Smooth muscle cell (in vitro differentiated cells): Measurements from ENCODE around the gene OVCH2. TPM values are rescaled to one million over a fixed set of nuclear protein-coding genes. Genes with fewer than 3 reads are reported as not detected.

Experiments used
- DNase-seq: peaks from one replicate; lab custom pipeline; 2025; ENCODE audit not compliant: unreplicated experiment; lab: John Stamatoyannopoulos, UW
- H2AFZ ChIP-seq: fragments of 200-600 bp; sonication (generic); 2 replicates; pipeline ENCODE4 v1.6.0; 2016; ENCODE audit warnings: antibody characterized with exemption, low read depth, mild to moderate bottlenecking
- H3F3A ChIP-seq: fragments of 200-600 bp; sonication (generic); 2 replicates; pipeline ENCODE4 v1.6.0; 2017; ENCODE audit warnings: antibody characterized with exemption, low read depth
- H3K27ac ChIP-seq: fragments of 200-600 bp; sonication (generic); 2 replicates; pipeline ENCODE4 v1.5.1; 2016; ENCODE audit warnings: low read depth, mild to moderate bottlenecking
- H3K27me3 ChIP-seq: fragments of 200-600 bp; sonication (generic); 2 replicates; pipeline ENCODE4 v1.6.1; 2016; ENCODE audit warnings: low read depth, mild to moderate bottlenecking
- H3K36me3 ChIP-seq: fragments of 200-600 bp; sonication (generic); 2 replicates; pipeline ENCODE4 v1.5.1; 2016; ENCODE audit warnings: low read depth
- H3K4me1 ChIP-seq: fragments of 200-600 bp; sonication (generic); 2 replicates; pipeline ENCODE4 v1.5.1; 2016; ENCODE audit warnings: low read depth
- H3K4me2 ChIP-seq: fragments of 200-600 bp; sonication (generic); 2 replicates; pipeline ENCODE4 v1.6.0; 2016; ENCODE audit warnings: mild to moderate bottlenecking
- H3K4me3 ChIP-seq: fragments of 200-600 bp; sonication (generic); 2 replicates; pipeline ENCODE4 v1.5.1; 2016; ENCODE audit warnings: mild to moderate bottlenecking
- H3K79me2 ChIP-seq: fragments of 200-600 bp; sonication (generic); 2 replicates; pipeline ENCODE4 v1.6.0; 2016; ENCODE audit warnings: low read depth, mild to moderate bottlenecking
- H3K9ac ChIP-seq: fragments of 200-600 bp; sonication (generic); 2 replicates; pipeline ENCODE4 v1.6.0; 2016; ENCODE audit warnings: low read depth
- H3K9me3 ChIP-seq: fragments of 200-600 bp; sonication (generic); replicated peaks from 2 replicates; pipeline ENCODE4 v1.5.1; 2016; ENCODE audit warnings: low read depth
- H4K20me1 ChIP-seq: fragments of 200-600 bp; sonication (generic); 2 replicates; pipeline ENCODE4 v1.6.0; 2016; ENCODE audit warnings: low read depth
- WGBS: methylation state at CpG from one replicate; pipeline ENCODE4 v1.1.7; 2016; ENCODE audit warnings: low lambda C conversion rate; 5-methylcytosine and 5-hydroxymethylcytosine counted together
- polyA plus RNA-seq: library from polyadenylated mRNA; unstranded; fragments of >200 nt; fragmentation: Nextera tagmentation; extraction: Ambion mirVana; gene quantifications from 2 replicates; pipeline ENCODE4 v1.2.1, GENCODE V29; 2016
- total RNA-seq: library from RNA; depleted of rRNA; stranded (reverse); fragments of >200 nt; gene quantifications from 2 replicates; pipeline ENCODE4 v1.2.3, GENCODE V29; 2014
- TF ChIP-seq, protein P1 (sequence below): fragments of 200-600 bp; sonication (generic); IDR thresholded peaks from 2 replicates; pipeline ENCODE4 v1.5.1; 2017; ENCODE audit warnings: borderline replicate concordance, mild to moderate bottlenecking, antibody characterized with exemption; ENCODE audit not compliant: insufficient read depth, poor library complexity, severe bottlenecking

Gene OVCH2
- total and polyA plus RNA-seq, 2 experiments from 2014 or later: 0.13 to 0.26 TPM

DNA sequence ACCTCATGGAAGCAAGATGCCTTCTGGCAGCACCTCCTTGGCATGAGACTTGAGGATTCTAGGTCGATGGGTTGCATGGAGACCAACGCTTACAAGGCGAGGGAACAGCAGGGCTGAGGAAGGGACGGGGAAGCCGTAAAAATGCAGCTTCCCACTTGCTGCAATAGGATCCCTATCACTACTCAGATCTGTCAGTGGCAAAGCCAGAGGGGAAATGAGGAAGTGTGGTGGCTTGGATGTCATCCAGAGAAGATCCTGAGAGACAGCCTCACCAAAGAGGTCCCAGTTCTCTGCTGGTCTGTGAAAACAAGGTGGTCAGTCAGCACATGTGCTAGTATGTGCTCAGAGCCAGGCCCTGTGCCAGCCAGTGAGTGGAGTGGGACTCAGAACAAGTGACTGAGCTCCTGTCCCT lies 55.1 kb downstream of the OVCH2 start:
- Histone ChIP-seq H3K9me3 (no peaks in the 10 kb centered on the region), H3K27me3 (no peaks in the 10 kb centered on the region), H3K79me2 (no peaks in the 10 kb centered on the region), H3K4me1 (no peaks in the 10 kb centered on the region), H2AFZ (no peak overlapping the region), H3F3A (no peaks in the 10 kb centered on the region), H3K4me2 (no peak overlapping the region), H3K36me3 (no peaks in the 10 kb centered on the region), H3K27ac (no peak overlapping the region), H3K9ac (no peak overlapping the region), H4K20me1 (no peaks in the 10 kb centered on the region), H3K4me3 (no peak overlapping the region)
- TF ChIP-seq, protein P1, sequence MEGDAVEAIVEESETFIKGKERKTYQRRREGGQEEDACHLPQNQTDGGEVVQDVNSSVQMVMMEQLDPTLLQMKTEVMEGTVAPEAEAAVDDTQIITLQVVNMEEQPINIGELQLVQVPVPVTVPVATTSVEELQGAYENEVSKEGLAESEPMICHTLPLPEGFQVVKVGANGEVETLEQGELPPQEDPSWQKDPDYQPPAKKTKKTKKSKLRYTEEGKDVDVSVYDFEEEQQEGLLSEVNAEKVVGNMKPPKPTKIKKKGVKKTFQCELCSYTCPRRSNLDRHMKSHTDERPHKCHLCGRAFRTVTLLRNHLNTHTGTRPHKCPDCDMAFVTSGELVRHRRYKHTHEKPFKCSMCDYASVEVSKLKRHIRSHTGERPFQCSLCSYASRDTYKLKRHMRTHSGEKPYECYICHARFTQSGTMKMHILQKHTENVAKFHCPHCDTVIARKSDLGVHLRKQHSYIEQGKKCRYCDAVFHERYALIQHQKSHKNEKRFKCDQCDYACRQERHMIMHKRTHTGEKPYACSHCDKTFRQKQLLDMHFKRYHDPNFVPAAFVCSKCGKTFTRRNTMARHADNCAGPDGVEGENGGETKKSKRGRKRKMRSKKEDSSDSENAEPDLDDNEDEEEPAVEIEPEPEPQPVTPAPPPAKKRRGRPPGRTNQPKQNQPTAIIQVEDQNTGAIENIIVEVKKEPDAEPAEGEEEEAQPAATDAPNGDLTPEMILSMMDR: no peak
- 84% methylated on average over 5 of the region's 5 CpGs for whole genome bisulfite sequencing
- no peak for DNase-seq

DNA sequence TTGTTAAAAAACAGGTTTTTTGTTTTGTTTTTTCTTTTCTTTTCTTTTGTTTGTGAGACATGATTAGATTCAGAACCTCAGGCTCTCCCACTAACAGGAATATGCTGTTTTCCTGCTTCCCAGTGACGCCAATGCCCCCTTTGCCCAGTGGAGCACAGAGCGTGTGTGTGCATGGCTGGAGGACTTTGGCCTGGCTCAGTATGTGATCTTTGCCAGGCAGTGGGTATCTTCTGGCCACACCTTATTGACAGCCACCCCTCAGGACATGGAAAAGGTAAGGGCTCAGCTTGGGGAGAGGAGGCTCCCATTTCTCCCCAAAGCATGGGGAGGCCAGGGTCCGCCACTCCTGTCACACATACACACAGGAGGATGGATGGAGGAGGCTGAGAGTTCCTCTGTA lies 58.0 kb downstream of the OVCH2 start:
- no peaks in the 10 kb centered on the region for H4K20me1 ChIP-seq
- no peak overlapping the region for H2AFZ ChIP-seq
- H3K4me1 ChIP-seq: no peaks in the 10 kb centered on the region
- no peak for DNase-seq
- no peaks in the 10 kb centered on the region for H3K9me3 ChIP-seq
- H3F3A ChIP-seq: no peaks in the 10 kb centered on the region
- no peaks in the 10 kb centered on the region for H3K27me3 ChIP-seq
- H3K9ac ChIP-seq: no peak overlapping the region
- TF ChIP-seq, protein P1: no peak
- 95% methylated on average over 3 of the region's 3 CpGs for WGBS
- no peaks in the 10 kb centered on the region for H3K79me2 ChIP-seq
- H3K4me3 ChIP-seq: no peak overlapping the region
- H3K36me3 ChIP-seq: no peaks in the 10 kb centered on the region
- no peak overlapping the region for H3K27ac ChIP-seq
- H3K4me2 ChIP-seq: no peak overlapping the region

DNA sequence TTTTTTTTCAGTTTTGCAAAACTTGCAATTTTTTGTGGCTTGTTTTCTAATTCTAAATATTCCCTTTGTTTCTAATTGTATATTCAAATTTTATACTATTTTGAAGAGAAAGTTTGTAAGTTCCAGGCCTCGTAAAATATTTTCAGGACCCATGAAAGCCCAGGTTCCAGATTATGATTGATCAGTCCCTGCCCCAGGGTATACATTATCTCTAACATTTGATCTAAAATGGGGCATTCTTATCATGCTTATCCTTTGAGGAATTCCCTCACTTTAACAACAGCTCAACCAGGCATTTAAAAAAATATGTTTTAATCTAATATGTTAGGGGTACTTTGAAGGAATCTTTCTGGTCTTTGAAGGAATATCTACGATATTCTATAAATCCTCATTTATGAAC lies 59.4 kb downstream of the OVCH2 start:
- Histone ChIP-seq H3K4me3 (no peak overlapping the region), H4K20me1 (no peaks in the 10 kb centered on the region), H3K79me2 (no peaks in the 10 kb centered on the region), H3F3A (no peaks in the 10 kb centered on the region), H3K9ac (no peak overlapping the region), H3K27ac (no peak overlapping the region), H3K9me3 (no peaks in the 10 kb centered on the region), H2AFZ (no peak overlapping the region), H3K4me1 (no peaks in the 10 kb centered on the region), H3K36me3 (no peaks in the 10 kb centered on the region), H3K27me3 (no peaks in the 10 kb centered on the region), H3K4me2 (no peak overlapping the region)
- TF ChIP-seq, protein P1: no peak
- WGBS: 80% methylated on average over 2 of the region's 2 CpGs
- DNase-seq: no peak

DNA sequence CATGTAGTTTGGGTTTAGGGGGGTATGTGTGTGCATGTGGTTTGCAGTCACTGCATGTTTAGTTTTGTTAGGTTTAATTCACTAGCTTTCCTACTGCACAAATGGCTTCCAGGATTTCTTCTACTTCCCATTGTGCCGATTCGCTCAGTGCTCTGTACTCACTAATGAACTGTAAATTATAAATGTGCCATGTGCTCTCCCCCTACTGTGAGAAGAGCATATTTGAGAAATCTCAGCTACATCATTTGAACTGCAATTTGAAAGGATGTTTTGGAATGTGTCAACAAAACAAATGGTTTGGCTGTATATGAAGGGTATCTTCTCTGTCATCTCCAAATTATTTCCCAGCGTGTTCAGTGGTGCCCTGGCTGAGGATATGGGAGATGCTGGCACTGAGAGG lies 61.1 kb downstream of the OVCH2 start:
- 100% methylated on average over 3 of the region's 3 CpGs for WGBS
- TF ChIP-seq, protein P1: no peak
- Histone ChIP-seq H3K79me2 (no peaks in the 10 kb centered on the region), H3K27me3 (no peaks in the 10 kb centered on the region), H3K36me3 (no peaks in the 10 kb centered on the region), H2AFZ (no peak overlapping the region), H3K9me3 (no peaks in the 10 kb centered on the region), H3K4me1 (no peaks in the 10 kb centered on the region), H4K20me1 (no peaks in the 10 kb centered on the region), H3K9ac (no peak overlapping the region), H3K4me2 (no peak overlapping the region), H3K4me3 (no peak overlapping the region), H3F3A (no peaks in the 10 kb centered on the region), H3K27ac (no peak overlapping the region)
- DNase-seq: no peak
